ENCODE measurements around the gene EPB41L2.

DNA sequence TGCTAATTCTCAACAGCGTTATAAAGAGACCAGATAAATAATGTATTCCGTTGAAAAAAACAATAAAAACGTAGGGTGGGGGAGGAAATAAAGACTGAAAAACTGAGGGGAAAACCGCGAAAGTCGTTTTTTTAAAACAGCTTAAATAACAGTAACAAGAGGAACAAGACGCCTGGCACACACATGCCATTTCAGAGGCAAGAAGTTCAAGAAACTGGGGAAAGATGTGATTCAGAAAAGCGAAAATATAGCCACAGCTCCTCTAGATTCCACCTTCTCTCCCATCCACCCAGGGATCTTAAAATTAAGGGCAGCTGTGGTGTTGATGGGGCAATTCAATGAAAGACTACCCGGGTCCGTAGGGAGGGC lies 1.3 kb downstream of the EPB41L2 start:
- TF ChIP-seq EZH2 (IDR thresholded peaks at IDR 0.05; ENCODE audit: insufficient read depth, poor library complexity, severe bottlenecking) (no peak), EZH2phosphoT487 (IDR thresholded peaks at IDR 0.05; ENCODE audit: insufficient read depth, low read depth) (no peak)
